Astrocyte (in vitro differentiated cells and primary cell): ENCODE data around the gene TPP1.

ENCODE experiments used
- CTCF ChIP-seq: IDR thresholded peaks from 2 replicates; pipeline ENCODE4 v1.5.1; 2011; ENCODE audit warnings: low read depth, mild to moderate bottlenecking, inconsistent platforms, low read length, moderate library complexity; ENCODE audit not compliant: insufficient read depth
- EZH2 ChIP-seq: IDR thresholded peaks from 2 replicates; pipeline ENCODE4 v1.6.1; 2012; ENCODE audit warnings: mild to moderate bottlenecking, low read length, inconsistent platforms; ENCODE audit not compliant: insufficient read depth

- TF ChIP-seq CTCF = no peak
- TF ChIP-seq EZH2 = no peak
These were observed 27.9 kb upstream of the TPP1 start for GRCh38 chr11:6646918-6647679.
